SJSA1 (cell line): Measurements from ENCODE around the gene GSC. TPM values are rescaled to one million over a fixed set of nuclear protein-coding genes. Genes with fewer than 3 reads are reported as not detected.
A peak's percentile ranks its signal among the peaks of the same experiment; 100 is the strongest.
"Not testable (repeated sequence)": the region's sequence is repeated elsewhere in the genome, so short reads cannot be mapped to it uniquely, and the experiment has no call there.

Experiments used
- DNase-seq, 2 experiments: peaks; one replicate each; pipeline ENCODE4 v3.0.0-alpha.2; 2015 to 2020; ENCODE audit warnings: low spot score in 2 of 2, low read depth in 1 of 2
- H3K27ac ChIP-seq: fragments of 250-450 bp; sonication (Bioruptor Pico); 2 replicates; pipeline ENCODE4 v1.5.1; 2020; ENCODE audit warnings: mild to moderate bottlenecking, moderate library complexity
- H3K27me3 ChIP-seq: fragments of 250-450 bp; sonication (Bioruptor Pico); replicated peaks from 2 replicates; pipeline ENCODE4 v1.5.1; 2020; ENCODE audit warnings: mild to moderate bottlenecking, moderate library complexity
- H3K36me3 ChIP-seq: fragments of 250-450 bp; sonication (Bioruptor Pico); 2 replicates; pipeline ENCODE4 v1.5.1; 2020; ENCODE audit warnings: mild to moderate bottlenecking
- H3K4me1 ChIP-seq: fragments of 250-450 bp; sonication (Bioruptor Pico); replicated peaks from 2 replicates; pipeline ENCODE4 v1.6.1; 2021; ENCODE audit warnings: mild to moderate bottlenecking
- H3K4me3 ChIP-seq: fragments of 250-450 bp; sonication (Bioruptor Pico); 2 replicates; pipeline ENCODE4 v1.5.1; 2020; ENCODE audit warnings: mild to moderate bottlenecking
- H3K9me3 ChIP-seq: fragments of 250-450 bp; sonication (Bioruptor Pico); replicated peaks from 2 replicates; pipeline ENCODE4 v1.5.1; 2020; ENCODE audit warnings: mild to moderate bottlenecking
- total RNA-seq: library from RNA; depleted of rRNA; stranded (reverse); fragments of >200 nt; shearing (Covaris generic); gene quantifications from 2 replicates; pipeline ENCODE4 v1.2.3, GENCODE V29; 2014; rRNA removed

GSC gene
- 2.8 and 12.1 TPM in 2 replicates for total RNA-seq

GRCh38 chr14:94769391-94770250 is at the start of gene GSC:
Gene GSC, minus strand, starts transcription at chr14:94770113. Its CDS starts 98 bp downstream, at chr14:94770015.
- peak within 1 kb of the TSS; percentile 55 for H3K27ac ChIP-seq
- H3K27me3 ChIP-seq, result no peaks in the 10 kb centered on the region
- peaks cover 13% of the 10 kb centered on the region for H3K4me1 ChIP-seq
- H3K9me3 ChIP-seq, result no peaks in the 10 kb centered on the region
- H3K4me3 ChIP-seq, result peak within 1 kb of the TSS; percentile 88
- H3K36me3 ChIP-seq, result peaks cover 15% of the 10 kb centered on the region
- DNase-seq, result peak; percentile 80 to 81

DNA sequence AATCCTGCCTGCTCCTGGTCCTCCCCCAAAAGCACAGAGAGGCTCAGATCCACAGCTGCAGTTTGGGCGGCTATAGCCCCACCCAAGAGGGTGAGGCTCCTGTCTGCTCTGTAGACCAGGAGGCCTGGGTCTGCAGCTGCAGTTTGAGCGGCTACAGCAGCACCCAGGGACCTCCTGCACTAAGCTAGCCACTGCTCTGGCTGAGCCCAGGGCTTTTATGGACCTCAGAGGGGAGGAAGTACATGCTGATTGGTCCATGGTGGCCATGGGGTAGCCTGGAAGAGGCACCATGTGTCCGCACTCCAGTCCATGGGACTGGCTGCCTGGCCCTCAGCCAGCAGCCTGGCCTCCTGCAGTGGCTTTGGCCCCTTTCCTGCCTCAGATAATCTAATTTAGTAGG is 49.6 kb upstream of the GSC start:
- no peaks in the 10 kb centered on the region for H3K9me3 ChIP-seq
- H3K4me1 ChIP-seq, result 0 out of 2 replicates have a peak, but pooled peaks cover 7% of the 10 kb centered on the region
- H3K36me3 ChIP-seq, result no peaks in the 10 kb centered on the region
- no peak overlapping the region for H3K4me3 ChIP-seq
- DNase-seq, result no peak
- H3K27me3 ChIP-seq, result no peaks in the 10 kb centered on the region
- no peak overlapping the region for H3K27ac ChIP-seq

GRCh38 chr14:94816113-94816512 is 46.2 kb upstream of the GSC start:
- Histone ChIP-seq H3K4me3 (no peak overlapping the region), H3K36me3 (no peaks in the 10 kb centered on the region), H3K27ac (no peak overlapping the region), H3K9me3 (no peaks in the 10 kb centered on the region), H3K27me3 (no peaks in the 10 kb centered on the region), H3K4me1 (no peaks in the 10 kb centered on the region)
- DNase-seq, result no peak

DNA sequence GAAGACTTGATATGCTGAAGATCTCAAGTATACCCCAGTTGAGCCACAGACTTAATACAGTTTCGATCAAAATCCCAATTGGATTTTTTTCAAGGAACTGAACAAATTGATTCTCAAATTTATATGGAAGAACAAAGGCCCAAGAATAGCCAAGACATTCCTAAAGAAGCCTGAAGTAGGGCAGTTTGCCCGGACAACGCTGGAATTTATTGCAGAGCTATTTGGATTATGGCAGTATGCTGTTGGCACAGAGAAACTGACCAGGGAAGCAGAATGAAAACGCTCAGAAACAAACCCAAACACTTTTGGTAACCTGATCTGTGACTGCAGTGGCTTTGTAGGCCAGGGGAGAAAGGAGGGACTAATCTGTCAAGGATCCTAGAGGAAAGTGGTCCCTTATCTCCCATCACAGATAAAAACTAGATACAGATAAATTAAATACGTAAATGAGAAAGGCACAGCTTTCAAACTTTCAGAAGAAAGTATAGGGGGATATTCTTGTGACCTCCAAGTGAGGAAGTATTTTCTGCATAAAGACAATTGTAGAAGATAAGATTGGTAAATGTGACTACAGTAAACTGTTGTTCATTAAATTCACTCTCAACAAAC is 35.9 kb upstream of the GSC start:
- Histone ChIP-seq H3K36me3 (no peaks in the 10 kb centered on the region), H3K9me3 (no peaks in the 10 kb centered on the region), H3K27me3 (no peaks in the 10 kb centered on the region), H3K4me3 (no peak overlapping the region), H3K4me1 (no peaks in the 10 kb centered on the region), H3K27ac (no peak overlapping the region)
- no peak for DNase-seq

DNA sequence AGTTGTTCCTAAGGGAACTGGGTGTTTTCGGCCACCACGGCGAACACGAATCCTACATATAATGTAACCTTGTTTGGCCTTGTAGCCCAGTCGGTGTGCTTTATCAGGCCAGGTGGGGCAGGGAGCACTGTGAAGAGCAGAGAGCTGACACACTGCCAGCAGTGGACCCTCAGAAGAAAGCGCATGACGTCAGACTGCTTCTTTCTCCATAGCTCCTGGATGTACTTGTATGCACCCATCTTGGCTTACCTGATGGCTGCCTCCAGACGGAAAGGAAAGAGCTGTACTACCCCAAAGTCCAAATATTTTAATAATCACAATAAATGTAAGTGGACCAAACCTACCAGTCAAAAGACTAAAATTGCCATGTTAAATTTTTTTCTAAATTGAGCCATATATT is 31.3 kb upstream of the GSC start:
- no peak overlapping the region for H3K4me3 ChIP-seq
- H3K36me3 ChIP-seq, result no peaks in the 10 kb centered on the region
- H3K27ac ChIP-seq, result no peak overlapping the region
- H3K27me3 ChIP-seq, result no peaks in the 10 kb centered on the region
- H3K4me1 ChIP-seq, result peaks cover 5% of the 10 kb centered on the region; the same call in 1 of the 2 replicates
- no peak for DNase-seq
- H3K9me3 ChIP-seq, result no peaks in the 10 kb centered on the region

- not testable (repeated sequence) for H3K4me3 ChIP-seq, DNase-seq, H3K36me3 ChIP-seq, H3K4me1 ChIP-seq, H3K27me3 ChIP-seq, H3K27ac ChIP-seq, H3K9me3 ChIP-seq
Measured at GRCh38 chr14:94800764-94801163, 30.9 kb upstream of the GSC start.

- Histone ChIP-seq H3K36me3 (no peaks in the 10 kb centered on the region), H3K27me3 (no peaks in the 10 kb centered on the region), H3K9me3 (no peaks in the 10 kb centered on the region), H3K27ac (no peak overlapping the region), H3K4me3 (no peak overlapping the region), H3K4me1 (peaks cover 15% of the 10 kb centered on the region)
- DNase-seq, result no peak
Measured at GRCh38 chr14:94797887-94798286, 28.0 kb upstream of the GSC start.

DNA sequence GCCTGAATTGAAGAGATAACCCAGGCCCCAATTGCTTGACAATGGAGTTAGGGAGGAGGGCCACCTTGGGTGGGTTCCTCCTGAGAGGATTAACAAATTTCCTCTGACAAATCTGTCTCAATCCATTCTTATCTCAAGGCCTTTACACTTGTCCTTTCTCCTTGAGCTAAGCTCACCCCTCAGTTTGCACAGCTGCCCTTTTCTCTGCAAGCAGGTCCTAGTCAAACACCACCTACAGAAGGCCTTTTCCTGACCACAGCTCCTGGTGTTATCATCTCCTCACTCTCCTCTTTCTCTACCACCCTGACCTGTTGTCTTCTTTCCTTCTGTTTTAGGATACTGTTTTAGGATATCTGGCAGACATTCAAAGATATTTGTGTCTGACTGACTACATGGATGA is 26.4 kb upstream of the GSC start:
- Histone ChIP-seq H3K27me3 (no peaks in the 10 kb centered on the region), H3K27ac (no peak overlapping the region), H3K4me3 (no peak overlapping the region), H3K9me3 (no peaks in the 10 kb centered on the region), H3K36me3 (no peaks in the 10 kb centered on the region), H3K4me1 (peaks cover 15% of the 10 kb centered on the region)
- DNase-seq, result no peak

- no peaks in the 10 kb centered on the region for H3K27me3 ChIP-seq
- H3K4me1 ChIP-seq, result peaks cover 15% of the 10 kb centered on the region
- no peak for DNase-seq
- H3K27ac ChIP-seq, result no peak overlapping the region
- H3K4me3 ChIP-seq, result no peak overlapping the region
- no peaks in the 10 kb centered on the region for H3K9me3 ChIP-seq
- no peaks in the 10 kb centered on the region for H3K36me3 ChIP-seq
Measured at GRCh38 chr14:94795372-94795771, 25.5 kb upstream of the GSC start.

GRCh38 chr14:94793901-94794300 is 24.0 kb upstream of the GSC start:
- no peaks in the 10 kb centered on the region for H3K27me3 ChIP-seq
- DNase-seq, result no peak

DNA sequence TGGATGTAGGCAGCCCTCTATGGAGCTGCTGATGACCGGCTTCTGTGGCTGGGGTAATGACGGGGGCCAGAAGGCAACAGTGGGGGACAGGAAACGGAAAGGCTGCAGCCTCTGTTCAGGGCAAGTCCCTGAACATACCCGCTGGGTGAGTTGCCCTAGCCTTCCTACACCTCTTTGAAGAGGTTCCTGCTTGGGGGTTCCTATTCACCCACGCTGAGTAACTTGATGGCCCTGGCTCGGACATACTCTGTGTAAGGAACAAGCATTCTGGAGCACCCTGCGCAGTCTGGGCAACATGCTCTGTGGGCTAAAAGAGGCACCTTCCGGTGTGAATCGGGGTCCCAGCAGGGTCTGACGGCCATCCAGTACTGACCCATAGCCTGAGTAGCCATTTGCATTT is 17.7 kb upstream of the GSC start:
- Histone ChIP-seq H3K9me3 (no peaks in the 10 kb centered on the region), H3K36me3 (no peaks in the 10 kb centered on the region), H3K4me1 (no peaks in the 10 kb centered on the region)

More at GRCh38 chr14:94793901-94794300, 24.0 kb upstream of the GSC start:
- Histone ChIP-seq H3K4me3 (no peak overlapping the region), H3K36me3 (no peaks in the 10 kb centered on the region), H3K4me1 (peaks cover 15% of the 10 kb centered on the region), H3K27ac (no peak overlapping the region), H3K9me3 (no peaks in the 10 kb centered on the region)

GRCh38 chr14:94787092-94787491 is 17.2 kb upstream of the GSC start:
- no peak overlapping the region for H3K27ac ChIP-seq
- DNase-seq, result no peak
- H3K4me1 ChIP-seq, result no peaks in the 10 kb centered on the region
- no peaks in the 10 kb centered on the region for H3K9me3 ChIP-seq
- no peaks in the 10 kb centered on the region for H3K36me3 ChIP-seq
- H3K27me3 ChIP-seq, result no peaks in the 10 kb centered on the region
- no peak overlapping the region for H3K4me3 ChIP-seq

More for the DNA sequence above, 17.7 kb upstream of the GSC start:
- DNase-seq, result no peak
- Histone ChIP-seq H3K27ac (no peak overlapping the region), H3K27me3 (no peaks in the 10 kb centered on the region), H3K4me3 (no peak overlapping the region)

DNA sequence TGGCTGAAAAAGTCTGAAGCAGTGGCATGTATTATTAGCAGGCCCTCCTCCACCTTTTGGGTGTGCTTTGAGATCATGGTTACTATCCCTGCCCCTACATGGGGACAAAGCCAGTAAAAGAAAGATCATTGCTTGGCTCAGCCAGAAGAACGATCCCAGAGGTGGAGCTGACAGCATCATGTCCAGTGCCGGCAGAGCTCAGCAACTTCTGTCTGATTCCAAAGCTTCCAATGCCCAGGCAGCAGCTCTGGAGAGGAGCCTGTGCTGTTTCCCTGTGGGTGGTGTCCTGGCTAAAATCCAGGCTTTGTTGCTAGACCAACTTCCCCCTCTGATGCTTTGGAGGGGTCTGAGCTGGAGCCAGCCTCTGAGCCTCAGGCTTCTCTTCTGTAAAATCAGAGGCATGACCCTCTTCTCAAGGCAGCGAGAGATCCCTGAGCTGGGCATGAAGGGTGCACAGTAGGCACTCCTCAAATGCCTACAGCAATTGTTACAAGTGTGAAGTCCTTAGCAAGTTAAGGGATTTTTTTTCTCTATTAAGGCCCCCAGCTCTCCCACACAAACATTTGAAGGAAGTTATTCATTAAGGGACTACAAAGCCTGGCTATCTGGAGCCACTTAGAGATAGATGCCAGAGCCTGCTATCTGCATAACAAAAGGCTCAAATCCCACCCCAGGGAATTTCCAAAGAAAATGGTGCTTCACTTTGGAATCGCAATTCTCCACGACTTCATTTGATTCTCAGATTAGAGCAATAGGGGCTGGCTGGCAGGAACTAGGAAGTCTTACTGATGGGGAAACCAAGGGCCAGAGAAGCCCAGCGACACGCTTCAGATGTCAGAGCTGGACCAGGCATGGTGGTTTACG is 10.9 kb upstream of the GSC start:
- no peaks in the 10 kb centered on the region for H3K27me3 ChIP-seq
- no peak for DNase-seq
- H3K4me1 ChIP-seq, result peaks cover 9% of the 10 kb centered on the region
- no peaks in the 10 kb centered on the region for H3K36me3 ChIP-seq
- H3K27ac ChIP-seq, result no peak overlapping the region
- H3K9me3 ChIP-seq, result no peaks in the 10 kb centered on the region
- H3K4me3 ChIP-seq, result no peak overlapping the region

- H3K4me1 ChIP-seq, result peaks cover 16% of the 10 kb centered on the region
- H3K36me3 ChIP-seq, result no peaks in the 10 kb centered on the region
- no peak overlapping the region for H3K27ac ChIP-seq
- H3K9me3 ChIP-seq, result no peaks in the 10 kb centered on the region
- no peak overlapping the region for H3K4me3 ChIP-seq
- H3K27me3 ChIP-seq, result no peaks in the 10 kb centered on the region
- DNase-seq, result no peak
Measured at GRCh38 chr14:94779713-94780112, 9.8 kb upstream of the GSC start.
